GM12873 (cell line): ENCODE results near the gene MEGF11.

ENCODE experiments used
- CTCF ChIP-seq: IDR thresholded peaks from 2 replicates; pipeline ENCODE4 v1.5.1; 2012; ENCODE audit warnings: low read depth, mild to moderate bottlenecking, moderate library complexity, low read length, control low read depth; ENCODE audit not compliant: insufficient read depth; ENCODE audit errors: missing control alignments

Gene MEGF11

GRCh38 chr15:66024116-66024515 is 229.4 kb downstream of the MEGF11 start:
- TF ChIP-seq CTCF, result no peak

- no peak for TF ChIP-seq CTCF
Observed at GRCh38 chr15:66023311-66023972, 230.1 kb downstream of the MEGF11 start.

GRCh38 chr15:66022163-66022525 is 231.4 kb downstream of the MEGF11 start:
- no peak for TF ChIP-seq CTCF

- TF ChIP-seq CTCF, result no peak
Observed at GRCh38 chr15:66021496-66022162, 231.9 kb downstream of the MEGF11 start.

GRCh38 chr15:66019826-66020398 is 233.6 kb downstream of the MEGF11 start:
- no peak for TF ChIP-seq CTCF

- TF ChIP-seq CTCF, result no peak
Observed at GRCh38 chr15:66019368-66019767, 234.2 kb downstream of the MEGF11 start.

GRCh38 chr15:66018488-66018797 is 235.1 kb downstream of the MEGF11 start:
- TF ChIP-seq CTCF, result no peak
